GM18909 (cell line): Measurements from ENCODE around the gene CELSR1.

Experiments used
- ATAC-seq: cut with Tn5 transposase; IDR thresholded peaks from one replicate; pipeline ENCODE4 v1.9.1; 2021; ENCODE audit warnings: mild to moderate bottlenecking; ENCODE audit not compliant: unreplicated experiment, poor library complexity

CELSR1 gene

DNA sequence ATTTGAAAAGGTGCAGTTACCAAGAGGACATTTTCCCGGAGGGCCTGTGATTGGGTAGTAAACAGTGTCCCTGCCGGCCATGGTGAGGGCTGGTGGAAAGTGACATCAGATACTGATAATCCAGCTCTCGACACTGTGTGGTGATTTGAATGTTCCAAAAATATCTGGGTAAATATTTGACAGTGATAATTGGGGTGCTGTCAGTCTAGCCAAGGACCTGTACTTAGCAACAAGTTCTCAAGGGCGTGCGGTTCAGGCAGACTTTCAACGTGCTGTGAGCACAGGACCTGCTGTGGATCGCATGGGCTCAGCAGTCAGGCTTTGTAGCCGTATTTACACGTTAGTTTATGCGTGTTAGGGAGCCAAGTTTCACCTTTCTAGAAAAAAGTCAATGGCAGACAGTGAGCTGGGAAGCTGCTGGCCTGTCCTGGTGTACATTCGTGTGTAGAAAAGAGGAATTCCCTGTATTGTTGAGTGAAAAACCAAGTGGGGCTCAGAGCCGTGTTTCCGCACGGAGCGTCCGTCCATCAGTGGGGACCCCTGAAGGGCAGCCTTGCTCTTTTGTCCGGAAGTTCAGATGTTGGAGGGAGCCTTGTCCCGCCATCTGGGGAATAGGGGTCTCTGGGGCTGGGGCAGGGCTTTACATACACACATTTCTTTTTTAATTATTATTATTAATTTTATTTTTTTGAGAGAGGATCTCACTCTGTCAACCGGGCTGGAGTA, 190.6 kb downstream of the CELSR1 start:
- ATAC-seq = no peak

GRCh38 chr22:46340676-46341075, 196.7 kb downstream of the CELSR1 start:
- ATAC-seq = no peak

GRCh38 chr22:46339956-46340355, 197.5 kb downstream of the CELSR1 start:
- no peak for ATAC-seq

DNA sequence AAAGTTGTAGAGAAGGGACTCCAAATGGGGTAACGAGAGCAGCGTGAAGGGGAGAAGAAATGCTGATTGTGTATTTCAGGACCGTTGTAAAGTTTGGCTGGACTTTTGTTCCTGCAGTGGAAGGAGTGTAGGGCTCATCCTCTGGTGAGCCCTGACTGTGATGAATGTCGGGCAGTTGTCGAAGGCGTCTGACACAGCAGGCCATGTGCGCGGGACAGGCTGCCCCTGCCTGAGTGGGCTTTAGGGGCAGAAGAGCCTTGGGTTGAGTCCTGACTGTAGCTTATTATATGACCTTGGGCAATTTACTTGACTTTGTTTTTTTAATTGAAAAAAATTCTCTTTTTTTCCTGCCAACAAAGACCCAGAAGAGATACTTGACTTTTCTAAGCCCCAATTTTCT, 198.8 kb downstream of the CELSR1 start:
- ATAC-seq = no peak

DNA sequence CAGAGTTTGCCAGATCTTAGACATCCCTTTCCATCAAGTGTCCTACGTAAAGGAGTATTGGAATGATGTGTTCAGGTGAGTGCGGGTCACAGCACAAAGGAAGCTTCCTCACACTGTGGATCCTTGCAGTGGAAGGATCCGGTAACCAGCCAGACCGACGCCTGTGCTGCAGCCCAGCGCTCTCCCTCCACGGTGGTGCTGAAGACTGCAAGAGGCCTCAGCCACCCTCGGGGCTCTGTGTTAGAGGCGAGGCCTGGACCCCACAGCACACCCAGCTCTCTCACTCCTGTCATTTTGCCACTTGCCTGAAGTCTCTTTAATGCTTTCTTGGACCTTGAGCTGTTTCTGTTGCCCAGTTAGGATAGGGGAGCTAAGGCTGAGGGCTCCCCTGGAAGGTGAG, 199.6 kb downstream of the CELSR1 start:
- no peak for ATAC-seq

DNA sequence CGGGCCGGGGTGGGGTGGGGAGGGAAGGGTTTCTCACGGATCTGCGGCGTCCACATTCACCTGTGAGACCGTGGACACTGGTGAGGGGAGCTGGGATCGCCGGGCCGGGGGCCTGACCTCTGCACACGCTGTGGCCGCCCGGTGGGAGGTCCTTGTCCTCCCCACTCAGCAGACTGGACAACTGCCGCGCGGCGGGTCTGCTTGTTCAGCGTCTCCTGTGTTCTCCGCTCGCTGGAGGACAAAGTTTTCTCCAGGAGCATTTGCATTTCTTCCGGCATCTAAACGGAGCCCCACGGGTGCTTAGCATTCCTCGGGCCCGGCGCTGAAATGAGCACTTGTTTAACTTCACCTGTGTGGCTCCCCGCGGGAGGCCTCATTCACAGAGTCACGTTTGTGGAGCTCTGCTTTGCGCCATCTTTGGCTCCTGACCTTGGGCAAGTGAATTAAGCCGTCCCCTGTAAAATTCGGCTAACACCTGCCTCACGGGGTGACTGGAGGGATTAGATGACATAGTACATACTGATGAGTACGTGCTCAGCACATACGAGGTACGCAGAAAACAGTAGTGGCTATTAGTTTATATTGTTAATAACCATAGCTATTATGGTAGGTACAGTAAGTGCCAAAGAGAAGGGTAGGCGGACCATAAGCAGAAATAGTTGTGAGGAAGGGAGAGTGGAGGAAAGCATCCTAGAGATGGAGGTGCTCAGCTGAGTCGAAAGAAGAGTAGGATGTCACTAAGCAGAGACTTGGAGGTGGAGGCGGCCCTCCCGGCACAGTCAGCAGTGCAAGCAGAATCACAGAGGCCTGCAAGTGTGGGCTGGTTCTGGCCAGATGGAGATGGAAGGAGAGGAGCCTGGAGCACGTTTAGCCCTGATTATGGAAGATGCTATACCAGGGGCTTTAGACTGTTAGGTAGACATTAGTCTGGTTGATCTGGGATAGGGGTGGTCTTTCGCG, 201.0 kb downstream of the CELSR1 start:
- peak; percentile 24 for ATAC-seq

GRCh38 chr22:46335201-46336118, 202.0 kb downstream of the CELSR1 start, which contains the start of gene TRMU:
TRMU (plus strand) TSS chr22:46335714; CDS start chr22:46335765, 51 bp downstream.
- peak; percentile 82 for ATAC-seq

DNA sequence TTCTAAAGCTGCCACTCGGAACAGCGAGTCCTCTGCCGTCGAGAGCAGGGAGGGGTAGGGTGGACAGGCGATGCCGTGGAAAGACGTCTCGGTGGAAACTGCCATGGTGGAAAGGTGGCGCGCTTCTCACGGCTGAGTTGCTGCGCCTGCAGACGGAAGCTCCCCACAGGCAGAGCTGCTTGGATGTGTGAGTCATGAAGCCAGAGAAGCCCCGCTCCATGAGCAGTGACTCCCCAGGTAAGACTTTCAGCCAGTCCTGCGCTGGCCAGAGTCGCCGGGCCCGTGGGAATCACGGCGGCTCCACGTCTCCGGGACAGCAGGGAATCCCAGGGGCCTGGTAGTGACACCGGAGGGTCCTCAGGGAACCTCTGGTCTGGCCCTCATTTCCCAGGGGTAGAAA, 205.9 kb downstream of the CELSR1 start:
- no peak for ATAC-seq

DNA sequence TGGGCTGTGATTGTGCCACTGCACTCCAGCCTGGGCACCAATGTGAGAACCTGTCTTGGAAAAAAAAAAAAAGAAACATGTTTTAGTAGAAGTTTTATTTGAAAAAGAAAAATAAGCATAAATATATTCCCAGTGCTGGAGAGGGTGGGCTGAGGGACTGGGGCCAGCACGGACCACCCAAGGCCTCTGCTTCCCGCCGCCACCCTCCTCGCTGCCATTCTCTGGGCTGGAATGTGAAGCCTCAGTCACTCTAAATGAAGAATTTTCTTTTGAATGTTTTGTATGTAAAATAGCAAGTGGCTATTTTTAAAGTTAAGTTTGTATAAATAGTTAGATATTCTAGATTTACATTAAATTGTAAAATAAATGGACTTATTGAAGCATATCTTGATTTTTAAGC, 207.0 kb downstream of the CELSR1 start:
- ATAC-seq = no peak

DNA sequence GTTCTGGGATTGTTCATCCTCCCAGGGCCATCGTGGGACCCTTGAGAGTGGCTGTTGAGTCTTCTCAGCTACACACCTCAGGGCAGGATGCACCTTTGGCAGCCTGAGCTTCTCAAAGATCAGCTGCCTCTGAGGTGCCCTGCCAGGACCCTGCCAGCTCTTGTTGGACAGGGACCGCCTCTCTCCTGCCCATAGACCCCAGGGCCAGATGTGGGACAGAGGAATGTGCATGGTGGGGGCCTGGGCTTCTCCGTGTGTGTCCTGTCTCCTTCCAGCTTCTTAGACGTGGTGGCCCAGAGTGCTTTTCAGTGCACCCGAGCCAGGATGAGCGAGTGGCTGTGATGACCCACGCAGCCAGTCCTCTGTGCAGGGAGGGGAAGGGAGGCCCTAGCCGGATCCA, 207.8 kb downstream of the CELSR1 start:
- ATAC-seq = no peak

DNA sequence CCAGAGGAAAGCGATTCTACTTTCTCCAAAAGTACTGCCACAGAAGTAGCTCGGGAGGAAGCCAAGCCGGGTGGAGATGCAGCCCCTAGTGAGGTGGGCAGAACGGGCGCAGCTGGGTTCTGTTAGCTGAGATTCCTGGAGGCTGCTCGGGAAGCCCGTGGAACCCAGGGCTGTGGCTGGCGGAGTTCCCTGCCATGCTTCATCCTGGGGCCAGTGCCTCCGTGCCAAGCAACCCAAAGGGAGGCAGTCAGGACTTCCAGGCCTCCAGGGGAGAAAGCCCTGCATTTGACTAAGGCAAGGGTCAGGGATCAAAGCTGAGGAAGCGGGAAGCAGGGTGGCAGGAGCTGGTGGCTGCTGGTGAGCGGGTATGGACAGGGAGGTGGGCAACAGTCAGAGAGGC, 208.6 kb downstream of the CELSR1 start:
- no peak for ATAC-seq

GRCh38 chr22:46327691-46328465, 209.5 kb downstream of the CELSR1 start:
- no peak for ATAC-seq

DNA sequence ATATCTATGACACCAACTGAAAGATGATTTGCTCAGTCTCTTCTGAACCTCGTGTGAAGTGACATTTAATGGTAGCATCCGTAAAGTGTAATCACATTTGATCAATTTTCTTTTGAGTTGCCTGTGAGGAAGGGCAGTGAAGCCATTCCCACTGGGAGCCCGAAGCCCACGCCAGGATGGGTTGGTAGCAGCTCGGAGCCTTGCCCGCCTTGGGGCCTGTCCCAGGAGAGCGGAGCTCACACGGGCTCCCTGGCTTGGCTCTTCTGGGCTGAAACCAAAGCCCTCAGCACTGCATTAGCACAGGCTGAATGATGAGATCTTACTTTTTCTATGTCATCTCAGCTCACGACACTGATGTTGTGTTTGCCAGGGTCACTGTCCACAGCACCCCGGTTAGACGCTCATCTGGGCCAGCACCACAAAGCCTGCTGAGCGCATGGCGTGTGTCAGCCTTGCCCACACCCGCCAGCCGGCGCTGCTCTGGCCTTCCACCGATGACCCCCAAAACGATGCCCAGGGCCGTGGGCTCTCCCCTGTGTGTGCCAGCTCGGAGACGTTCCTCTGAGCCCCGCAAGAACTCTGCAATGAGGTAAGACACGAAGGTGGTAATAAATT, 211.2 kb downstream of the CELSR1 start:
- no peak for ATAC-seq

DNA sequence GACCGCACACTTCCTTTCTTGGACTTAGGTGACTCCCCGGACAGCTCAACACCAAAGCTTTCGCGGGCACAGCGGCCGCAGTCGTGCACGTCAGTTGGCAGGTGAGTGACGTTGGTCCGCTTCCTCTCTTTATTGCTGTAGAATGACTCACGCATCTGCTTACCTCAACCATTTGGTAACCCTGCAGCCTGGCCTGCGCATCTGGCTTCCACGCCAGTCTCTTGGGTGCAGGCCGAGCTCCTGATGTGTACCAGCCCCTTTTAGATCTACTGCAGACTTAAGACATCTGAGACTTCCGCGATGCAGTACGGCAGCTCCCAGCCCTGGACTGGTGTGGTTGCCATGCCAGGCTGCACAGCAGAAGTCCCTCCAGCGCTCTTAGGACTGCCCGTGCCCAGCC, 214.3 kb downstream of the CELSR1 start:
- ATAC-seq = no peak

DNA sequence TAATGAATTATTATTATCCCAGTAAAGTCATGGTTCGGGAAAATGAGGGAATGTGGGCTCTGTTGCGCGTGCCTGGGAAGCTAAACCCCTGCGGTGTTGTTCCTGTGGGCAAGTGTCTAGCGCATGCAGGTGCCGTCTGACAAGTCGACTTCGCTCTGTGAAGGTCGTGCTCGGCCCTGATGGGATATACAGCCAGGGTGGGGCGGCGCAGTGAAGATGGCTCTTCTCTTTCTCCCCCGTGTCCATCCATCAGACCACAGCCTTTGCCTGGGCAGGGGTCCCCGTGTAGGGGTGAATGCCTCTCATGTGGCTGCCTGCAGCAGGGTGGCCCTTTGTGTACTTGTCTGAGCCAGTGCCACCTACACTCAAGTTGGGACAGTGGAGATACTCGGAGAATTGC, 214.7 kb downstream of the CELSR1 start:
- no peak for ATAC-seq

- ATAC-seq = no peak
Observed at GRCh38 chr22:46320716-46321386, 216.6 kb downstream of the CELSR1 start.

DNA sequence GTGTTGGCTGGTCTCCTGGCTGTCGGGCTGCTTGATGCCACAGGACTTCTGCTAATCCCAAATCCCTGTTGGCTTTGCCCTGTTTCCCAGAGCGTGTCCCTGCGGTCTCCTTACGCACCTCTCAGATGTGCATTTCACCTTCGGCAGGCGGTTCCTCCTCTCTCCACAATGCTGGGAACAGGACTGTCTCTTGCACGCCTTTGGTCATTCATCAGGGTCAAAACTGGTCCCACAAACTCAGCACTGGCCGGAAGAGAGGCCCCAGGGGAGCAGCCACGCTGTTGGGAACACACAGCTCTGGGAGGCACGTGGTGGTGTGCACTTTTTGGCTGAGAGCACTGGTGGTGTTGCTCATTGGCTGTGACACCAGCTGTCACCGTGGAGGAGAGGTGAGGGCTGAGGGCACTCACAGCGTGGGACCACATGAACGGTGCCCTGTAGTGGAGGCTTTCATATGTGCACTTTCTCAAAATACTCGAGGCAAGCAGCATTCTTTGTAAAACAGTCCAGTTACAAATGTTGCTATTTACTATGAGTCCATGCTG, 217.2 kb downstream of the CELSR1 start:
- ATAC-seq = no peak

DNA sequence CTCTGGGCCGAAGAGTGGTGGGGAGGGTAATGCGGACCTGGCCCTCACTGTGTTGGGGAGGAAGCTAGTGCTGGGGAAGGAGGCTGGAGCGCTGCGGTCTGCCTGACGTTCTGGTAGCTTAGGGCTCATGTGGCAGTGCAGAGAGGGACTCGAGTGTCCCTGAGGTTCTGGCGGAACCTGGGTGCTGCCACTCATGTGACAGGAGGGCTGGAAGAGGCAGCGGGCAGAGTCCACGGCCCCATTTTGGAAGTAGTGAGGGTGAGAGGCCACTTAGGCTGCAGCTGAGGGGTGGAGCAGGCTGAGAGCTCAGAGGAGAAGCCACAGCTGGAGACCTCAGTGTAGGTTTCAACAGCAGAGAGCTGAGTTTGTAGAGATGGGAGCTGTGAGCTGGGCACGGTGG, 218.1 kb downstream of the CELSR1 start:
- ATAC-seq = no peak
